Measurements from ENCODE around the gene DCLRE1C.
"Not testable (repeated sequence)": the region's sequence is repeated elsewhere in the genome, so short reads cannot be mapped to it uniquely, and the experiment has no call there.

The DCLRE1C gene

GRCh38 chr10:14954001-14954770 lies at the start of gene DCLRE1C:
Gene DCLRE1C (minus strand): TSS chr10:14954096. CDS start chr10:14954010, 86 bp downstream.
- DNase-seq (ENCODE audit: low read depth in 2 of 2) = peak; percentile 49 to 57

- no peak for DNase-seq (ENCODE audit: low read depth in 2 of 2)
Observed at GRCh38 chr10:14995964-14996565, 42.2 kb upstream of the DCLRE1C start.

- not testable (repeated sequence) for DNase-seq (ENCODE audit: low read depth in 2 of 2)
Observed at GRCh38 chr10:14993500-14994455, 39.9 kb upstream of the DCLRE1C start.

- not testable (repeated sequence) for DNase-seq (ENCODE audit: low read depth in 2 of 2)
Observed at GRCh38 chr10:14992336-14992735, 38.4 kb upstream of the DCLRE1C start.

GRCh38 chr10:14991035-14991749 lies 37.3 kb upstream of the DCLRE1C start:
- DNase-seq (ENCODE audit: low read depth in 2 of 2) = not testable (repeated sequence)

GRCh38 chr10:14989552-14989951 lies 35.7 kb upstream of the DCLRE1C start:
- DNase-seq (ENCODE audit: low read depth in 2 of 2) = not testable (repeated sequence)

- DNase-seq (ENCODE audit: low read depth in 2 of 2) = no peak
Observed at GRCh38 chr10:14982744-14983143, 28.8 kb upstream of the DCLRE1C start.

- DNase-seq (ENCODE audit: low read depth in 2 of 2) = no peak
Observed at GRCh38 chr10:14975672-14976273, 21.9 kb upstream of the DCLRE1C start.

GRCh38 chr10:14974153-14974998 lies 20.5 kb upstream of the DCLRE1C start:
- not testable (repeated sequence) for DNase-seq (ENCODE audit: low read depth in 2 of 2)

- DNase-seq (ENCODE audit: low read depth in 2 of 2) = no peak
Observed at GRCh38 chr10:14971867-14972448, 18.1 kb upstream of the DCLRE1C start.

GRCh38 chr10:14967897-14968296 lies 14.0 kb upstream of the DCLRE1C start:
- no peak for DNase-seq (ENCODE audit: low read depth in 2 of 2)

GRCh38 chr10:14959221-14960057 lies 5.5 kb upstream of the DCLRE1C start, which contains the start of gene MEIG1:
Gene MEIG1 (plus strand): TSS chr10:14959388. CDS start chr10:14966469, 7,081 bp downstream.
- DNase-seq (ENCODE audit: low read depth in 2 of 2) = peak; percentile 74 to 79

- DNase-seq (ENCODE audit: low read depth in 2 of 2) = no peak
Observed at GRCh38 chr10:14958872-14959220, 5.0 kb upstream of the DCLRE1C start.

- DNase-seq (ENCODE audit: low read depth in 2 of 2) = no peak
Observed at GRCh38 chr10:14954934-14955333, 1.0 kb upstream of the DCLRE1C start.

GRCh38 chr10:14953424-14954000 lies 384 bp downstream of the DCLRE1C start:
- no peak for DNase-seq (ENCODE audit: low read depth in 2 of 2)

- no peak for DNase-seq (ENCODE audit: low read depth in 2 of 2)
Observed at GRCh38 chr10:14952851-14953423, 959 bp downstream of the DCLRE1C start.

- no peak for DNase-seq (ENCODE audit: low read depth in 2 of 2)
Observed at GRCh38 chr10:14949291-14949690, 4.6 kb downstream of the DCLRE1C start.

- no peak for DNase-seq (ENCODE audit: low read depth in 2 of 2)
Observed at GRCh38 chr10:14947268-14947667, 6.6 kb downstream of the DCLRE1C start.

Data from fibroblast of skin of left biceps (primary cell).